GM21786 (cell line): Measurements from ENCODE around the gene DDX43.
"Not testable (repeated sequence)": the region's sequence is repeated elsewhere in the genome, so short reads cannot be mapped to it uniquely, and the experiment has no call there.

Experiments
- ATAC-seq: cut with Tn5 transposase; IDR thresholded peaks from one replicate; pipeline ENCODE4 v1.9.1; 2021; ENCODE audit not compliant: unreplicated experiment

The DDX43 gene

DNA sequence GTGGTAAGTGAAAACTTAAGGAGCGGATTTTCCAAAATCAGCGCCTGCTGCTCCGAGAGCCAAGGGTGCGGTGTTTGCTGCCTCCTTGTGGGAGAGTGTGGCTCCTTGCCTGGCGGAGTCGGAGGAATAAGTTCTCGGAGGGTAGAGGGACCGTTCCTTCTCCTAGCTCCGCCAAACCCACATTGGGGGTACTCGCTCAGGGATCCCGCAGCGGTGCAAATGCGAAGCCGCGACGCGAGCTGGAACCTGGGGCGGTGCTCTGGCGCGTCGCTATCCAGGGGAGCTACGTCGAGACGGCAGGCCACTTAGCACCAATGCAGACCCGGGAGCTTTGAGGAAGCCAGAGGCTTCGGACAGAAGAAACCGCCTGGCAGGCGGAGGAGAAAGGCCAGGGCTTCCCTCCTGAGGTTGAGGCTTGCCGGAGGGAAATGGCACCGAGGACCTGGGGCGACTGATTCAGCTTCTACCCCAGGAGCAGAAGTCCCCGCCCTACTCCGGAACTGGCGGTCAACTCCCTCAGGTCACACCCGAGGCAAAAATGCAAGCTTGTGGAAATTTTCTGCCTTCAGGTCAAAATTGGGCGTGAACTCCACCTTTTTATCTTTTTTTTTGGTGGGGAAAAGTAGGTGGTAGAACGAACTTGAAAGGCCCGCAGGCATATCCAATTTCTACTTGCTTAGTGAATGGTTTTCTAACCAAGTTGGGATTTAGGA, 5.7 kb upstream of the DDX43 start:
- ATAC-seq, result peak; percentile 82

DNA sequence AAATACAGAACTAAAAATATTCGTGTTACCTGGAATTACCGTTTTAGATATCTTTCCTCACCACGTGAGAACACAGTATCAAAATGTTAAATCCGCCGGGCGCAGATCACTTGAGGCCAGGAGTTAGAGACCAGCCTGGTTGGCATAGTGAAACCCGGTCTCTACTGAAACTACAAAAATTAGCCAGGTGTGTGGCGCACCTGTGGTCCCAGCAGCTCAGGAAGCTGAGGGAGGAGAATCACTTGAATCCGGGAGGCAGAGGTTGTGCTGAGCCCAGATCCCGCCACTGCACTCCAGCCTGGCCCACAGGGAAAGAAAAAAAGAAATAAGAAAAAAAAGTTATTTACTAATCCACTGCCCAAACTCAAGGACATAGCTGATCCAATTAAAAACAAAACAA, 4.8 kb upstream of the DDX43 start:
- ATAC-seq, result no peak

DNA sequence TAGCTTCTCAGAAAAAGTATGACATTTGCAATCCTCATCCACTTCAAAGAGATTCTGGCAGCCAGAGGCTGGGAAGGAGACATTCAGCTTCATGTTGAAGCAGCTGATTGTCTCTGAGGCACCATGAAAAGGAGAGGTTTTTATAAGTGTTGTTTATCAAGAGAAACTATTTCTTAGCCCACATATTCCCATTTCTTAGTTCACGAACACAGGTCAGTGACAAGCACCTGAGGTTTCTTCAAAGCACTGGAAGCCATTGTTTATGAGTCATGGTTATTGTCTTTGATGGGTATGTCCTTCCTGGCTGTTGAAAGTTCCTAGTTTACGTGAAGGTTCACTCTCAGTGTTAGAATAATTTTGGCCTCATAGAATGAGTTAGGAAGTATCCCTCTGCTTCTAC, 3.0 kb upstream of the DDX43 start:
- ATAC-seq, result no peak

DNA sequence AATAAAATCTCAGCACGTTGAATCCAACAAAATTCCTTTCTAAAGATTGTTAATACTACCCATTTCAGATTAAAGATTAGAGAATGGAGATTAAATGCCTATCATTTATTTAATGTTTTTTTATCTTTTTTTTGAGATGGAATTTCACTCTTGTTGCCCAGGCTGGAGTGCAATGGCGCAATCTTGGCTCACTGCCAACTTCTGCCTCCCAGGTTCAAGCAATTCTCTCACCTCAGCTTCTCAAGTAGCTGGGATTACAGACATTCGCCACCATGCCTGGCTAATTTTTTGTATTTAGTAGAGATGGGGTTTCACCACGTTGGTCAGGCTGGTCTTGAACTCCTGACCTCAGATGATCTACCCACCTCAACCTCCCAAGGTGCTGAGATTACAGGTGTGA, 2.4 kb upstream of the DDX43 start:
- not testable (repeated sequence) for ATAC-seq

DNA sequence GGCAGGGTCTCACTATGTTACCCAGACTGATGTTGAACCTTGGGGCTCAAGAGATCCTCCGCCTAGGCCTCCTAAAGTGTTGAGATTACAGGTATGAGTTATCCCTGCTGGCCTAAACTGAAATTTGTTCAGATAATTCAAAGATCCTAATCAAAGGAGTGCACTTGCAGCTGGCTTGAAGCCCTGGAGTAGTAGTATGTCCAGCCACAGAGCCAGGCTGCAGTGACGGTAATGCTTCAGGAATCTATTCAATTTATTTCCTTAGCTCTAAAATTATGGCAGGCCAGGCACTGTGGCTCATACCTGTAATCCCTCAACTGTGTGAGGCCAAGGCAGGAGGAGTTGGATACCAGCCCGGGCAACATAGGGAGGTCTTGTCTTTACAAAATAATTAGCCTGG, 1.4 kb upstream of the DDX43 start:
- ATAC-seq, result no peak

DNA sequence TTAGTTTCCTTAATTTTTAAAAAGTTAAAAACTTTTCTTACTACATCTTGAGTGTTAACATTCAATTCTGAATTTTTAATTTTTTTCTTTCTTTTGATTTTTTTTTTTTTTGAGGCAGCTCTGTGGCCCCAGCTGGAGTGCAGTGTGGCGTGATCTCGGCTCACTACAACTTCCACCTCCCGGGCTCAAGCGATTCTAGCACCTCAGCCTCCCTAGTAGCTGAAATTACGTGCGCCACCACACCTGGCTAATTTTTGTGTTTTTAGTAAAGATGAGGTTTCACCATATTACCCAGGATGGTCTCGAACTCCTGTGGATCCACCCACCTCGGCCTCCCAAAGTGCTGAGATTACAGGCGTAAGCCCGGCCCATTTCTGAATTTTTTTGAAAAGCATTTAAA, 1.2 kb downstream of the DDX43 start:
- ATAC-seq, result no peak

DNA sequence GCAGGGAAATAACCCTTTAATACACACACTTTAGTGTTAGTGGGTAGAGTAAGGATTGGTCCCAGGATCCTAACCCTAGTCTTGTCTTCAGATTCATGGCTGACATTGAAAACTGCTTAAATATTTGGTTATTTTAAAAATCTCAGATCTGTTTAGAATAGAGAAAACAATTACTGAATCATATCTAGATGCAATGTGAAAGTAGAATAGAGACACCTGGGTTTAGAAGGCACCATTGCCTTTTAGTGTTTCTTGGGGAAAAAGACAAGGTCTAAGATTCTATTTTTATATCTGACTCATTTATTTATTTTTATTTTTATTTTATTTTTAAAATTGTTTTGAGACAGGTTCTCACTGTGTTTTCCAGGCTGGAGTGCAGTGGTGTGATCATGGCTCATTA, 6.0 kb downstream of the DDX43 start:
- no peak for ATAC-seq

DNA sequence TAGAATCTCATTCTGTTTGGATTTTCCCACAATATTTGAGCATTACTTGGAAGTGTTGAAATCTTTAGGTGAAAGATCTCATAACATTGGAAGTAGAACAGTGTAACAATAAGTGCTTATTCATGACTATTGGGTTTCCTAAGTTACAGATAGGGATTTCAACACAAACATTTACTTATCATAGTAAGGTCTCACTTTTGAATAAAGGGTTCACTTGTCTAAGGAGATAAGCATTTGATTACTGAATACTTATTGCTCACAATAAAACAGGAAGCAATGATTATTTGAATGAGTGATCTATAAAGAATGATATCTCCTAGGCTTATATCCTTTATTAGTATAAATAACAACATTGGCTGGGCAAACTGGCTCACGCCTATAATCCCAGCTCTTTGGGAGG, 14.8 kb downstream of the DDX43 start:
- ATAC-seq, result no peak

DNA sequence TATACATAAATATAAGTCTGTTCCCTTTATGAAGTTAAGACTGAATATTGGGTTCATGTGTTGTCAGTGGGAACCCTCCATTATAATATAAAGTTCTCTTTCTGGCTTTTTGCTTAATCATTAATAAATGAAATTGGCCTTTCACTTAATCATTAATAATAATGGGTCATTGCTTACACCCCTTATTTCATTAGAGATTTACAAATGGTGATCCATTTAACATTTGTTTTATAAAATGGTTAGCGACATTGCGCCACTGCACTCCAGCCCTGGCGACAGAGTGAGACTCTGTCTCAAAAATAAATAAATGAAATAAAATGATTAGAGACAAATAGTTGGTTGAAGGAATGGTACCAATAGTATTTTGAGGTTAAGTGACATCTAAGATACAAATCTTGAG, 18.5 kb downstream of the DDX43 start:
- no peak for ATAC-seq

DNA sequence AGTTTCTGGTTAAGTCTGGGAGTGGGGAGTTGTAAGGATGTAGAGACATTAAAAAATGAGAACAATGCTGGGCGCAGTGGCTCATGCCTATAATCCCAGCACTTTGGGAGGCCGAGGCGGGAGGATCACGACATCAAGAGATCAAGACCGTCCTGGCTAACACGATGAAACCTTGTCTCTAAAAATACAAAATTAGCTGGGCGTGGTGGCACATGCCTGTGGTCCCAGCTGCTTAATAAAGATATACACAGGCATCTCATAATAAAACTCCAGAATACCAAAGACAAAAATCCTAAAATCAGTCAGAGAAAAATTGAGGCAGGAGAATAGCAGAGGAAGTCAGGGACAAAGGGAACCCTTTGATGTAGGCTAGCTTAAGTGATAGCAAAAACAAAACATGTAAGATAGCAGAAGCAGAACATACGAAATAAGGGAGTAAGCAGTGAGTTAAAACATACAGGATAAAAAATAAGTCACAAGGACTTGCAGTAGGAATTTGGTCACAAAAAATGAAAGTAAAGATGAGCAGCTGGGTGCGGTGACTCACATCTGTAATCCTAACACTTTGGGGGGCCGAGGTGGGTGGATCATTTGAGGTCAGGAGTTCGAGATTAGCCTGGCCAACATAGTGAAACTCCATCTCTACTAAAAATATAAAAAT, 23.6 kb downstream of the DDX43 start:
- ATAC-seq, result no peak

DNA sequence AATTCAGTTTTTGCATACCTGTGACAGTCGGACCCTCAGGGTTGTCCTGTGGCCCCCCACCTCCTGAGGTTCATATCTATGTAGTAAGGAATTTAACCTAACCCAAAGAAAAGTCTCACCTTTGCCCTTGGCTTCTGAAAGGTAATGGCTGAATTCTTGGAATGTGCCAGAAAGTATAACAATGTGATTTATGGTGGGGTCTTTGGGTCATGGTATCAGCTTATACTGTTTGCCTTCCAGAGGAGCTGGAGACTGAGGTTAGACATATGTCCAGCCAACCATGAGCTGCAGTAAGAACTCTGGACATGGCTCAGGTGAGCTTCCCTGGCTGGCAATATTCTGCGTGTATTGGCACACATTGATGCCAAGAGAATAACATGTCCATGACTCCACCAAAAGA, 26.9 kb downstream of the DDX43 start:
- ATAC-seq, result no peak

DNA sequence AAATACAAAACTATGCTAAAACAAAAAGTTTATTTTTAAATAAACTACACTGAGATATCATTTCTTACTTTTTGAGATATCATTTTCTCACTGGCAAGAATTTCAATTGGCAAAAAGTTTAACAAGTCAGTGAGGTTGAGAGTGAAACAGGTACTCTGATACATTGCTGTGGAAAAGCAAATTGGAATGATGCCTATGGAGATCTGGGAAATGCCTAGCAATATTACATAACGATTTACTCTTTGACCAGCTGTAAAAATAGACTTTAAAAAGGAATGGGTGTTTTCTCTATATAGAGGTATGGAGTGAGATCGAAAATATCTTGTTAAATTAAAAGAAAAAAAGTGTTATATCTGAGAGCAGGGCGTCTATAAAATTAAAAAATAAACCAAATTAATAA, 40.6 kb downstream of the DDX43 start:
- ATAC-seq, result no peak

DNA sequence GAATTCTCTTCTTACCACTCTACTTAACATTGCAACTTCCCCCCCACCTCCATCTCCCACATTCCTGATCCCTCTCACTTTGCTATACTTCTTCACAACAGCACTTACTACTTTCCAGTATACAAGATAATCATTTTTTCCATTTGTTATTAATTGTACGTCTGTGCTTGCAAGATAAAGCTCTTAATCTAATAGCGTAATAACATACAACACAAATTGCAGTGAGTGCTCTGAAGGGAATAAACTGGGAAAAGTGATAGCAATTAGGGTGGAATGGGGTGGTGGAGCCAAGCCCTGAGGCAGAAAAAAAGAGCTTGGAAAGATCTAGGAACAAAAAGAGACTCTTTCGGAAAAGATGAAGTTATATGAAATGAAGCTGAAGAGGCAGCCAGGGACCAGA, 48.9 kb downstream of the DDX43 start:
- ATAC-seq, result no peak

DNA sequence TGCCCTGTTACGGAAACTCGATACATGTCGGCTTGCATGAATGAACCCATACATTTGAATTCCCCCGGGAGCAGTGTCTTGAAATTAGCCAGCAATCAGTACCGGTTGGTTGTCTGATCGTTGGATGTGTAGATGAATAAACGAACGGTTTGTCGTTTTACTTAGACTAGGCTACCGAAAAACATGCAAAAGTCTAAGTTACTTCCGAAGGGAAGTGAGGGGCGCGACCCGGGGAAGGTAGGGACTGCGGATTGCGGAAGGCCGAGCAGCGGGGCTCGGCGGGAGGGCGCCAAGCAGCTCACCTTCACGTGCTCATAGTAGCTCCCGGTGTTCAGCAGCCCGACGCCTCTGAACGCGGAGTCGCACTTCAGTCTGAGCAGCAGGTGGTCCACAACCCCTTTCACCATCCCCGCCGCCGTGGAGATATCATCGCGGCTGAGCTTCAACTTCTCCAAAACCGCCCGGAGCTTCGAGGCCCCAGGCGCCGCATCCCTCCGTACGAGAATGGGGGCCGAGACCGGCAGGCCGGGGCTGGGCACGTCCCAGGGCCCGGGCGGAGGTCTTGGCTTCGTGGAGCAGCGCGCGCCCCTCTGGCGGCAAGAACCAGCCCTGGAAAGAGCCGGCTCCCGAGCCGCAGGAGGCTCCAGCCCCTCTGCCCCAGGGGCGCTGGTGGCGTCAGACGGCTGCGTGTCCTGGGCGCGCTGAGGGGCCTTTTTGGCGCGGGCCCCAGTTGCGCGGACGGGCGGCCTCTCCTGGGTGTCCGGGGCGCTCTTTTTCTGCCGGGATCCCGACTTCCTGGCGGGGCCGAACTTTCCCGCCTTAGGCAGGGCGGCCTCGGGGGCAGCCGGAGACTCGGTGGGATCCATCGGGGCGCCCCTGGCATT, 56.8 kb downstream of the DDX43 start:
- ATAC-seq, result peak; percentile 47

DNA sequence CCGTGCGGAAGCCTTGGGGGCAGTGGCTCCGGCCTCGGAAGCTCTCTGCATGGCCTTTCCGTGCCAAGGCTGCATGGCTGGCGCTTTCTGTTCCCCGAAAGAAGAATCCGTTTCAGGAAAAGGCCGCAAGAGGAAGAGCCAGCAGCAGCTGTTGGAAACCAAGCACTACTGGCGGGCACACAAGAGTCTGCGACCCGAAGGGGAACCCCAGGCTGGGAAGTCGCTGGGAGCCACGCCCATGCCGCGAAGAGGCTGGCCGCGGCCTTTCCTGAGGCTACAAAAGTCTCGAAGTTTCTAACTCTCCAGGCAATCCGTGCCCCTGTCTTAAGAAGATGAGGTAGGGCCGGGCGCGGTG, 57.5 kb downstream of the DDX43 start, which contains the start of gene CGAS:
CGAS (minus strand) TSS at position 191 of the 355 bp plus-strand sequence; CDS start at position 75, 116 bp downstream.
- ATAC-seq, result peak; percentile 82

DNA sequence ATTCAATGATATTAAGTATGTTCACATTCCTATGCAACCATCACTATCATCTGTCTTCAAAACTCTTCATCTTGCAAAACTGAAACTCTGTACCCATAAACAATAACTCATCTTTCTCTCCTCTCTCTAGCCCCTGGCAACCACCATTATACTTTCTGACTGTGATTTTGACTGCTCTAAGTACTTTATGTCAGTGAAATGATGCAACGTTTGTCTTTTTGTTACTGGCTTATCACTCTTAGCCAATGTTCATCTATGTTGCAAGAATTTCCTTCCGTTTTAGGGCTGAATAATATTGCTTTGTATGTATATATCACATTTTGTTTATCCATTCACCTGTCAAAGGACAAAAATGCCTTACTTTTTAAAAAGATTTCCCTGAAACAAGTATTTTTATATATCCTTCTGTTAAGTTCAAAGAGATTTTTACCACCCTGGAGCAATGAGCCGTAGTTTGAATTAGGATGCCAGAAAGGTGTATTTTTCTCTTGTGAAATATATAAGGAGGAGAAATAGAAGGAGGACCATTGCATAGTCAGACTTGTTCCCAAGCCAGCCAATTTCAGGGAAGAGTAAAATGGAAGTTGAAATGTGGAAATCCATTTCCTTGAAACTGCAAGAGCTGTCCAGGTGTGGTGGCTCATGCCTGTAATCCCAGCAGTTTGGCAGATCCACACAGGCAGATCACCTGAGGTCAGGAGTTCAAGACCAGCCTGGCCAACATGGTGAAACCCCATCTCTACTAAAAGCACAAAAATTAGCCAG, 61.4 kb downstream of the DDX43 start:
- ATAC-seq, result no peak

DNA sequence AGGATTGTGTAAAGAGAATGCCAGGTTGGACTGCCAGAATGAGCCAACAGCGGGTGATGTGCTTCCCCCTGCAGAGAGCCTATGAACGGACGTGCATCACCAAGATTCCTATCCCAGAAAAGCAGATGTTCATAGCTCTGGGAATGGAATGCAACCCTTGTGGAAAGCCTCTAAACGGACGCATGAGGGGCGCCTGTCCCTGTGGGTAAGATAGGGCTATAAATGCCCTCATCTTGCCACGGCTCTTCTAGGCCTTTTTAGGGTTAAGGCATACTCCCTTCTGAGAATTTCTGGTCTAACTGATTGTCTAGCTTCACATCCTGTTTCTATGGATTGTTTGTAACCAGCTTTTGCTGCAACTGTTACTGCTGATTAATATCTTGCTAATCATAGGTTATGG, 64.8 kb downstream of the DDX43 start:
- ATAC-seq, result not testable (repeated sequence)

DNA sequence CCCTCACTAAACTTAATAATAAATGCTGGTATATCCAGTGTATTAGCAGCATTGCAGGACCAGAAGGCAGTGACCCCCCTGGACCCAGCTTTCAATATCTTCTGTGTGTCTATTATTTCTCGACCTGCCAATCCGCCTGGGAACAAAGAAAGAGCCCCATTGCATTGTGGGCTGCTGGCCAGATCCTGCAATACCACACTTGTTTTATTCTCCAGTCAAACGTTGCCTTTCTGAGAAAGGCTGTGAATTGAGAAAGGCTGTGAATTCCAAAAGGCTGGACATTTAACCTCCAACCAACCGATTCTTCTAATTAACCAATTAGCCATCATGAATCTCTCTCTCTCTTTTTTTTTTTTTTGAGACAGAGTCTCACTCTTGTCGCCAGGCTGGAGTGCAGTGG, 65.4 kb downstream of the DDX43 start:
- ATAC-seq, result no peak

DNA sequence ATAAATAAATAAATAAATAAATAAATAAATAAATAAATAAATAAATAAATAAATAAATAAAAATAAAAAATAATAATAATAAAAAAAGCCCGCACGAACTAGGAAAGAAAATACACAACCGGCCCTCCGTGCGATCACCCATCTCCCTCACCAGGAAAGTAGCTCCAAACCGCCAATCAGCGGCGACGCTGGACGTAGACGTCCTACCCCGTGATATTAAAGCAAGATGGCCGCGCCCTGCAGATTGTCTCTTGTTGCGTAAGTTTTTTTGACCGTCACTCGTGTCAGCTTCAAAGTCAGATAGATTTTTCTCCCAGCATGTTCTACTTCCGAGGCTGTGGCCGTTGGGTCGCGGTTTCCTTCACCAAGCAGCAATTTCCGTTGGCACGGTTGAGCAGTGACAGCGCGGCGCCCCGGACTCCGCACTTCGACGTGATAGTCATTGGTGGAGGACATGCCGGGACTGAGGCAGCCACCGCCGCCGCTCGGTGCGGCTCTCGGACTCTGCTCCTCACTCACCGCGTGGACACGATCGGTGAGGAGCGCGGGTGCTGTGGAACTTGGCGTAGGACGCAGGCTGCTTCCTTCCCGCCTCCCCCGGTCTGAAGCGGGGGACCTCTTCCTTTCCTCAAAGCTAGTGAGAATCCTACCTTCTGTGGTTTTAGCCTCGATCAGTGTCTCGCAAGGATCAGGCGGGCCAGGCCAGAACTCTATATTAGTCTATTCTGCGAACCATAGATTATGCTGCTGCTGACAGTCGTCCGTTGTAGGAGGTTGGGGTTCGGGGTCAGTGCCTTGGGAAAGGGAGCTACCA, 67.1 kb downstream of the DDX43 start, which contains the start of gene MTO1:
MTO1 (plus strand) TSS at position 201 of the 814 bp plus-strand sequence; CDS start at position 319, 118 bp downstream.
- ATAC-seq, result peak; percentile 97
